ENCODE results near the gene TEX261. TPM values are rescaled to one million over a fixed set of nuclear protein-coding genes. Genes with fewer than 3 reads are reported as not detected.
A peak's percentile ranks its signal among the peaks of the same experiment; 100 is the strongest.

TEX261 gene
- total RNA-seq, 2 donors from 2014 or later, result 26.7 to 38.0 TPM

- TF ChIP-seq CTCF (IDR thresholded peaks at IDR 0.05), result no peak
- H3K36me3 ChIP-seq, result no peaks in the 10 kb centered on the region
- H3K27me3 ChIP-seq, result no peaks in the 10 kb centered on the region
- no peaks in the 10 kb centered on the region for H3K9me3 ChIP-seq
- DNase-seq (ENCODE audit: low spot score), result no peak
- H3K4me1 ChIP-seq, result no peaks in the 10 kb centered on the region
- no peak overlapping the region for H3K27ac ChIP-seq
- H3K4me3 ChIP-seq, result no peak overlapping the region
These were observed 38.5 kb downstream of the TEX261 start for GRCh38 chr2:70956141-70956540.

- no peaks in the 10 kb centered on the region for H3K36me3 ChIP-seq
- no peak for DNase-seq (ENCODE audit: low spot score)
- no peak overlapping the region for H3K27ac ChIP-seq
- no peaks in the 10 kb centered on the region for H3K27me3 ChIP-seq
- TF ChIP-seq CTCF (IDR thresholded peaks at IDR 0.05), result no peak
- no peaks in the 10 kb centered on the region for H3K4me1 ChIP-seq
- no peaks in the 10 kb centered on the region for H3K9me3 ChIP-seq
- no peak overlapping the region for H3K4me3 ChIP-seq
These were observed 39.8 kb downstream of the TEX261 start for GRCh38 chr2:70954886-70955285.

GRCh38 chr2:70949086-70949485, 45.6 kb downstream of the TEX261 start:
- Histone ChIP-seq H3K4me3 (no peak overlapping the region), H3K4me1 (peaks cover 0 to 13% of the 10 kb centered on the region in 2 donors), H3K27ac (no peak overlapping the region), H3K36me3 (no peaks in the 10 kb centered on the region), H3K9me3 (no peaks in the 10 kb centered on the region), H3K27me3 (no peaks in the 10 kb centered on the region)
- no peak for TF ChIP-seq CTCF (IDR thresholded peaks at IDR 0.05)
- DNase-seq (ENCODE audit: low spot score), result no peak

GRCh38 chr2:70948337-70949003, 46.2 kb downstream of the TEX261 start:
- peaks cover 0 to 13% of the 10 kb centered on the region in 2 donors for H3K4me1 ChIP-seq
- no peaks in the 10 kb centered on the region for H3K9me3 ChIP-seq
- no peak overlapping the region for H3K27ac ChIP-seq
- peak overlapping the region; percentile 12 to 39 for H3K4me3 ChIP-seq
- H3K27me3 ChIP-seq, result no peaks in the 10 kb centered on the region
- TF ChIP-seq CTCF (IDR thresholded peaks at IDR 0.05), result peak; percentile 79 to 88
- DNase-seq (ENCODE audit: low spot score), result peak; percentile 82
- no peaks in the 10 kb centered on the region for H3K36me3 ChIP-seq

GRCh38 chr2:70947556-70948184, 47.0 kb downstream of the TEX261 start:
- Histone ChIP-seq H3K36me3 (no peaks in the 10 kb centered on the region), H3K4me1 (peaks cover 0 to 13% of the 10 kb centered on the region in 2 donors), H3K27ac (no peak overlapping the region), H3K4me3 (peak overlapping the region in 1 of 2 donors; percentile 39), H3K27me3 (no peaks in the 10 kb centered on the region), H3K9me3 (no peaks in the 10 kb centered on the region)
- DNase-seq (ENCODE audit: low spot score), result no peak
- TF ChIP-seq CTCF (IDR thresholded peaks at IDR 0.05), result no peak

All from right atrium auricular region (tissue), 2 donors.